HG03066 (cell line): ENCODE measurements around the gene CD22.
"Not testable (repeated sequence)": the region's sequence is repeated elsewhere in the genome, so short reads cannot be mapped to it uniquely, and the experiment has no call there.

ENCODE experiments used
- ATAC-seq: cut with Tn5 transposase; IDR thresholded peaks from one replicate; pipeline ENCODE4 v1.9.1; 2021; ENCODE audit warnings: low read depth; ENCODE audit not compliant: unreplicated experiment

The CD22 gene

DNA sequence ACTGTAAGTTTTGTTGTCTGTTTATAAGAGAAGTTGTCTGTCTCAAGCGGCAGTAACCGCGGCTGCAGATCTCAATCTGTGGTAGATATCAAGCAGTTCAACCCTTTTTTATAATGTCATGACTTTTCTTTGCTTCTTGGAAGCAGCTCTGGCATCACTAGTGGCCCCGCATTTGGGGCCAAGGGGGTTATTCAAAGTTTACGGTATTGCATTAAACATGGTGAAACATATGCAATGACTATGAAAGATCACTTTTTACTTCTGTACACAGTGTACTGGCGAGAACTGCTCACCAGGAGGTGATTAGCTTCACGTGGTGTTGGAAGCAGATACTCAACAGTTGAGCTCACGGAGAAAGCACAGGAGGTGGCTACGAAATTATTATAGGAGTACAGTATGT lies 24.6 kb downstream of the CD22 start:
- no peak for ATAC-seq

DNA sequence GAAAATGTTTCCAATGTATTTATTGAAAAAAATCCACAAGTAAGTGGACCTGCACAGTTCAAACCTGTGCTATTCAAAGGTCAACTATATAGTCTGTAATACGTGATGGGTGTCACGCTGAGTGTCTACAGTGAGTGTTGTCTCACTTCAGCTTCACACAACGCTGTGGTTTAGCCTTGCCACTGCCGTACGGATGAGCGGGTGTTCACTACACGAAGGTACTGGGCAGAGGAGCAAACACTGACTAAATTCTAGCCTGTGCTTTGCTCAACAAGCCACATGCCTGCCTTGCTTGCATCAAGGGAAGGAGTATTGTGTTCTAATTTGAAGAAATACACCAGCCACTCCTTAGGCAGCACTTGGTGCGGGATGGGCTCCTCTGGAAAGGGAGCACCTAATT lies 25.9 kb downstream of the CD22 start:
- ATAC-seq, result no peak

DNA sequence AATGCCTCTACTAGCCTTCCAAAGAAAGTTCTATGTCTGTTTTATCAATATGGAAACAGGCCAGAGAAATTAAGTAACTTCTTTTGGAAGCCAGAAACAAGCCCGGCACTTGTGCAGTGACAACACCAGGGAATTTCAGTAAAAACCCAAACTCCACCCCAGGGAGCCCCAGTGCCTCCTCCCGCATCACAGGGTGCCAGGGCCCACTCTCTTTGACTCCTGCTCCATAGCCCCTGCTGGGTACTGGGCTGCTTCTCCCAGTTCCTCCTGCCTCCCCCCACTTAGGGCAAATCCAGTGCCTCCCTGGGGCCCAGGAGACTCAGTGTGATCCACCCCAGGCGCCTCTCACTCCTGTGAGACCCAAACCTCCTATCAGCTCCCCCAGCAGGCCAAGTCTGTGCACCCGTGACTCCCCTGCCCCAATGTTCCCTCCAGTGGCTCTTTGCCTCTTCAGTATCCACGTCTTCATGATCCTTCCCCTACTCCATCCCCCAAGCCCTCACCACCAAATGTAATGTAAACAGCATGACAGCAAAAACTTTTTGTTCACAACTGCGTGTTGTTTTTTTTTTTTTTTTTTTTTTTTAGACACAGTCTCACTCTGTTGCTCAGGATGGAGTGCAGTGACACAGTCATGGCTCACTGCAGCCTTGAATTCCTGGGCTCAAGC lies 26.9 kb downstream of the CD22 start:
- ATAC-seq, result no peak

- ATAC-seq, result no peak
Observed at GRCh38 chr19:35357867-35358573, 29.0 kb downstream of the CD22 start, which contains the start of gene FFAR3. TSS of gene FFAR3 (plus strand) at chr19:35358460. CDS start at chr19:35358891, 431 bp downstream.

- not testable (repeated sequence) for ATAC-seq
Observed at GRCh38 chr19:35358834-35359233, 29.8 kb downstream of the CD22 start.

GRCh38 chr19:35359395-35359794 lies 30.4 kb downstream of the CD22 start:
- not testable (repeated sequence) for ATAC-seq

DNA sequence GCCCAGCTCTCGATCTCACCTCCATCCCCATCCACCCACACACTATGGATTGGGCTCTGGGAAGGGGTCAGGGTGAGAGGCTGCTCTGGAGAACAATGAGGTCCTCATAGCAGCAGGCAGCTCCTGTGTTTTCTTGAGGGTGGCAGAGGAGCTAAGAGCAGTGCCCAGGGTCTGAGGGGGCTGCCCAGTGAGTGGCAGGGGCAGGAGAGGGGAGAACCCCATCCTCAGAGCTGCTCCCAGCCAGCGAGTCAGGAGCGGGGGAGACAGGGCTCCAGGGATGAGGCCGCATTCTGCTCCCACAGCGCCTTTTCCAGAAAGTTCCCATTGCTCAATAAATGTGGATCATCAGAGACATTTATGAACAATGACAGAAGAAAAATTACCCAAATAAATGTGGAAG lies 31.1 kb downstream of the CD22 start:
- not testable (repeated sequence) for ATAC-seq

GRCh38 chr19:35360880-35361420 lies 32.0 kb downstream of the CD22 start:
- no peak for ATAC-seq

DNA sequence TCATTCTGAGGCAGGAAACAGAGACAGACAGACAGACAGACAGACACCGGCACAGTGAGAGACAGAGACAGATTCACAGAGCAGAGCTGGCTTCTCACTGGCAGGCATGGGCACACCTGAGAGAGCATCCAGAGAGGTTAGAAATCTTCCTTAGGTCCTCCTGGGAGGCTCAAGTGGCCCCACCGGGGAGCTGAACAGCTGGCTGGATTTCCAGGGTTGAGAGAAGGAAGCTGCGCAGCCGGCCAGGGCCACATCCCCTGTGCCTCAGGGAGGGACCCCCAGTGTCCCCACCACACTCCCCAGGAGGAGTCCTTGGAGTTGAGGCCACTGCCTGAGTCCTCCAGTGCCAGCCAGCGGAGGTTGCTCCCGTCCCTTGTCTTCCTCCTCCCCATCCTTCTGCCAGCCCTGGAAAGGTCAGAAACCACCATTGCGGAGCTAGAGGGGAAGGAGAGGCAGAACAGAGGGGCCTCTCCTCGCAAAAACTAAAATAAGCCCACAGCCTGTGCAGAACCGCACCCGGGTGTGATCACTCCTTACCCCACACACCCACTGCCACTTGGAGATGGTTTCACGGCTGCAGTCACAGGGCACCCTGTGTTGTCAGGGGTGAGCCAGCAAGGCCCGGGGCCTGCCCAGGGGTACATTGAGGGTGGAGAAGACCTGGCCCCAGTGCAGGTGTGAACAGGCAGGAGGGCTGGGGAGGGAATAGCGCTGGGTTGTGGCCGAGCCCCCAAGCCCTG lies 33.4 kb downstream of the CD22 start:
- ATAC-seq, result no peak

DNA sequence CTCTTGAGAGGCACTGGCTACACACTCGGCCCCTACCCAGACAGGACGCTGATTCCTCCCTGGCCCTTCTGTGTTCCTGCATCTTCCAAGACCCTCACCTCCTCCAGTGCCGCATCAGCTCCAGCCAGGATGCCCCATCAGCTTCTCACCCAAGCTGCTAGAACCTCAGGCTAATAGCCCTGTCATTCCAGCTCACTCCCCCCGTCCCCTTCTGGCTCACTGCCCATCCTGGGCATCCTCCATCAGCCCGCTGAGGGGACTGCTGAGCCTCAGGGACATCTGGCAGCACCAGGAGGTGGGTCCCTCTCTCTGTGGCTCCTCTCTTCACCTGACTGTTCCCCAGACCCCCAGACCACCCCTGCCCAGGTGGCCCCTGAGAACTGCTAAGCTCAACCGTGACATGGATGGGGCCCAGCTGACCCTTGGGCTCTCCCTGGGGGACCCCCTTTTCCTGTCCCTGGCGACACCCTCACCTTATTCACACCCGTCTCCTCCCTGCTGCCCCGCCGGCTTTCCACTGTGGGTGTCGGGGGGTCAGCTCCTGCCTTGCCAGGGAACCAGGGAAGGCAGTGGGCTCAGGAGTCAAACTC lies 34.1 kb downstream of the CD22 start:
- no peak for ATAC-seq

DNA sequence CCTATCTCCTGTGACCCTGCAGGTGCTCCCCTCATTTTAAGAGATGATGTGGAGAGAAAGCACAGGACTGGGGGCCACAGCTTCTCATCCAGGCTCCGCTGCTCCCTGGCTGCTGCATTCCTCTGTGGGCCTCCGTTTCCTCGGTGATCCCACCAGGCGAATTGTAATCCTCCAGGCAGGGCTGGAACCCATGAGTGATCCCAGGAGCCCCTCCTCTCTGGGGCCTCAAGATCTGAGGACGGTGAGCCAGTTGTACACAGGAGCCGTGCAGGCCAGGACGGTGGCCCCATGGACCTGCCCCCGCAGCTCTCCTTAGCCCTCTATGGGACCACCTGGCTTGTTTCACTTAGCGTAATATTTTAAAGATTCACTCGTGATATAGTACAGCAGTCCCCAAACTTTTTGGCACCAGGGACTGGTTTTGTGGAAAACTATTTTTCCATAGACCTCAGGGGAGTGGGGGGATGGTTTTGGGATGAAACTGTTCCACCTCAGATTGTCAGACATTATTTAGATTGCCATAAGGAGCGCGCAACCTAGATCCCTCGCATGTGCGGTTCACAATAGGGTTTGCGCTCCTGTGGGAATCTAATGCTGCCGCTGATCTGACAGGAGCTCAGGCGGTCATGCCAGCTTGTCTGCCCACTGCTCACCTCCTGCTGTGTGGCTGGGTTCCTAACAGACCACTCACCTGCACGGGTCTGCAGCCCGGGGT lies 34.9 kb downstream of the CD22 start:
- no peak for ATAC-seq

- no peak for ATAC-seq
Observed at GRCh38 chr19:35365303-35365702, 36.3 kb downstream of the CD22 start.

- no peak for ATAC-seq
Observed at GRCh38 chr19:35368378-35368777, 39.4 kb downstream of the CD22 start.

DNA sequence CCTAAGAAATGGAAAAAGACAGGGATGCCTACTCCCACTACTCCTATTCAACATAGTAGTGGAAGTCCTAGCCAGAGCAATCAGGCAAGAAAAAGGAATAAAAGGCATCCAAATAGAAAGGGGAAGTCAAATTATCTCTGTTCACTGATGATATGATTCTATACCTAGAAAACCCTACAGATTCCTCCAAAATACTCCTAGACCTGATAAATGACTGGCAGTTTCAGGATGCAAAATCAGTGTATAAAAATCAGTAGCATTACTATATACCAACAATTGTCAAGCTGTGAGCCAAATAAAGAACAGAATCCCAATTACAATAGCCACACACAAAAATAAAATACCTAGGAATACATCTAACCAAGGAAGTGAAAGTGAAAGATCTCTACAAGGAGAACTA lies 40.5 kb downstream of the CD22 start:
- ATAC-seq, result no peak

DNA sequence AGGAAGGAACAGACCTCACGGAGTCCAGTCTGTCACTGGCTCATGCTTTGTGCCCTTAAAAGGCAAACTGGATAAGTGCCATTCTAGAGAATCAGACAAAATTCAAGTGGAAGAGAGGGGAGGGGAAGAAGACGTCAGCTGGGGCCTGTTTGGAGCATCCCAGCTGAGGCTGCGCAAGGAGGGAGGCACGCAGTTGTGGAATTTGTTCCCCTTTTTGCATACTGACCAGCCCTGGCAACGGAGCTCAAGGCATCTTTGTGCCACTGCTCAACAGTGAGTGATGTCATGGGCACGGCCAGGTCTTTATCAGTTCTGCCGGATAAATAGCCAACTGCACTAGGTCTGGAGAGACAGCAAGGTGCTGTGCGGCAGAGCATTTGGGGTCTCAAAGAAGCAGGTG lies 41.7 kb downstream of the CD22 start, which contains the start of gene GPR42:
Gene GPR42 (plus strand): TSS at position 347 of the 400 bp plus-strand sequence. CDS start 292 bp downstream, outside the sequence.
- ATAC-seq, result no peak

DNA sequence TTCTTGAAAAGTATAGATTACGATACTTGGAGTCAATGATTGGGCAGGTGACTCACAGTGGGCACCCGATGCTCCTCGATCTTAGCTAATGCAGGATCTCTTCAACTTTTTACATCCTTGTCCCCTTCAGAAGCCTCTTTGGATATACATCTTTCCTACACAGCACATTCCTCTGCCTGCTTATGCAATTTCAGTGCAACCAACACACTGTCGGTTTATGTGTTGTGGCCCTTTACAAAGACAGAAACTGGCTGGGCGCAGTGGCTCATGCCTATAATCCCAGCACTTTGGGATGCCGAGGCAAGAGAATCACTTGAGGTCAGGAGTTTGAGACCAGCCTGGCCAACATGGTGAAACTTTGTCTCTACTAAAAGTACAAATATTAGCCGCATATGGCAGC lies 44.5 kb downstream of the CD22 start:
- no peak for ATAC-seq

GRCh38 chr19:35374031-35374430 lies 45.0 kb downstream of the CD22 start:
- not testable (repeated sequence) for ATAC-seq

DNA sequence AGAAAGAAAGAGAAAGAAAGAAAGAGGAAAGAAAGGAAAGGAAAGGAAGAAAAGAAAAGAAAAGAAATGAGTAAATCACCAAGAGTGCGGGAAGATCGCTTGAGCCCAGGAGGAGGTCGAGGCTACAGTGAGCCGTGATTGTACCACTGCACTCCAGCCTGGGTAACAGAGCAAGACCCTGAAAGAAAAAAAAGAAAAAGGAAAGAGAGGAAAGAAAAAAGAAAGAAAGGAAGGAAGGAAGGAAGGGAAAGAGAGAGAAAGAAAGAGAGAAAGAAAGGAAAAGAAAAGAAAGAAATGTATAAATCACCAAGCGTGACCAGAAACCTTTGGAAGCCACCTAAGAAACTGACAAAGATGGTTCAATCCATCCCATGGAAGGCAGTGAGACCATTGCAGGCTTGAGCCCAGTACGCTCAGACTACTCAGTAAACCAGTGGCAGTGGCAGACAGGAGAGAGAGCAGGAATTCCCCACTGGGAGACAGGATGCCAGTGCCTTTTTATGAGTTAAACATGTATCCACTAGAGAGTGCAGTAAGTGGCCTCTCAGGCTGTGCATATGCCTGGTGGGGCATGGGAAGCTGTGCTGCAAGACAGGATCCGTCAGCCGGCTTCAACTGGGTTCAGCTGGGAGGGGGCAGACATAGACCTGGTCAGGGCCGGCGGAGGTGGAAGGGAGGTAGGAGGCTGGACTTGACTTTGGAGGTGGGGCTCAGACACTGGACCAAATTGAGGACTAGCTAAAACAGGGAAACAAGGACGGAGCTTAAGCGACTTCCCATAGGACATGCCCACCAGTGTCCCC lies 46.7 kb downstream of the CD22 start:
- no peak for ATAC-seq

- ATAC-seq, result no peak
Observed at GRCh38 chr19:35377656-35378055, 48.7 kb downstream of the CD22 start.
